Inferior parietal cortex (tissue), 1 donor: ENCODE data around the gene PLPPR3.

Experiments
- DNase-seq: peaks from one replicate; pipeline ENCODE4 v3.0.0-alpha.2; 2016; ENCODE audit errors: extremely low spot score

The PLPPR3 gene, protein sequence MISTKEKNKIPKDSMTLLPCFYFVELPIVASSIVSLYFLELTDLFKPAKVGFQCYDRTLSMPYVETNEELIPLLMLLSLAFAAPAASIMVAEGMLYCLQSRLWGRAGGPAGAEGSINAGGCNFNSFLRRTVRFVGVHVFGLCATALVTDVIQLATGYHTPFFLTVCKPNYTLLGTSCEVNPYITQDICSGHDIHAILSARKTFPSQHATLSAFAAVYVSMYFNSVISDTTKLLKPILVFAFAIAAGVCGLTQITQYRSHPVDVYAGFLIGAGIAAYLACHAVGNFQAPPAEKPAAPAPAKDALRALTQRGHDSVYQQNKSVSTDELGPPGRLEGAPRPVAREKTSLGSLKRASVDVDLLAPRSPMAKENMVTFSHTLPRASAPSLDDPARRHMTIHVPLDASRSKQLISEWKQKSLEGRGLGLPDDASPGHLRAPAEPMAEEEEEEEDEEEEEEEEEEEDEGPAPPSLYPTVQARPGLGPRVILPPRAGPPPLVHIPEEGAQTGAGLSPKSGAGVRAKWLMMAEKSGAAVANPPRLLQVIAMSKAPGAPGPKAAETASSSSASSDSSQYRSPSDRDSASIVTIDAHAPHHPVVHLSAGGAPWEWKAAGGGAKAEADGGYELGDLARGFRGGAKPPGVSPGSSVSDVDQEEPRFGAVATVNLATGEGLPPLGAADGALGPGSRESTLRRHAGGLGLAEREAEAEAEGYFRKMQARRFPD

DNA sequence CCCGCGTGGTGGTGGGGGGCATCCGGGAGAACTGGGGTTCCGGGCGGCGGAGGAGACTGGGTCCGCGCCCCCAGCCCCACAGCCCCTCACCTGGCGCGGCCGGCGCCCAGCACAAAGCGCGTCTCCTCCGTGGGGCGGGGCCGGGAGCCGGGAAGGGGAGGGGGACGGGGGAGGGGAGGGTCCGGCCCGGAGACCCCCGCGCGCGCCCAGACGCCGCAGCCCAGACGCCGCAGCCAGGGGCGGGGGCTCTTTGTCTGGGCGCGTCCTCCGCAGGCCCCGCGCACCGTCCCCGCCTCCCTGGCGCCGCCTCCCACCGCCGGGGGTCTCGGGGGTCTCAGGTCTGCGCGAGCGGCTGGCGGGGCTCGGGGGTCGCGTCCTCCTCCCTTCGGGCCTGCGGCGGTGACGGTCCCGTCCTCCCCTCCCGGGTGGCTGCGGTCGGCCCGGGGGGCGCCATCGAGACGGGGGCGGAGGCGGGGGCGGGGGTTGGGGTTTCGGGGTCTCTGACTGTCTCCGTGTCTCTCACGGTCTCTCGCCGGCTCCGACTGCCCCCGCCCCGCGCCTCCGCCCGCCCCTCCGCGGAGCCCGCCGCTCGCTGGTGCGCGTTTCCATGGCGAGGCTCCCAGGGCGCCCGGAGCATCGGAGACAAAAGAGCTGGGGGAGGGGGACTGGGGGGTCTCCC is at the start of gene PLPPR3:
TSS of gene PLPPR3 (minus strand) at position 131 of the 679 bp plus-strand sequence. CDS start 396 bp downstream, outside the sequence.
- DNase-seq: no peak

DNA sequence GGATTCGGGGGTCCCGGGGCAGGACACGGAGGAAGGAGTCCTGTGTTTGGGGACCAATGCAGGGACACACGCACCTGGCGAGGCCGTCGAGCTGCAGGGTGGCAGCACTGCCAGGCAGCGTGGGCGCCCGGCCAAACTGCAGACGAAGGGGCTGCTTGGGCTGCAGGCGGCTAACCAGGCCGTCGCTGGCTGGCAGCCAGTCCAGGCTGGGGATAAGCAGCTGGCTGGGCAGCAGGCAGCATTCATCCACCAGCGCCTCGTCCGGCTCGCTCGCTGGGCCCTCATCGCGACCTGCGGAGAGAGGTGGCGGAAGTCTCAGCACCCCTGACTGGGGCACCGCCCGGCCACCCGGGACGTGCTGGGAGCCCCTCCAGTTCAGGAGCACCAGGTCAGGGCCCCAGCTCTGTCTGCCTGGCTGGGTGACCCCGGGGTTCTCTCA is 49.2 kb upstream of the PLPPR3 start:
- DNase-seq: no peak

- no peak for DNase-seq
Measured at GRCh38 chr19:870314-870713, 48.6 kb upstream of the PLPPR3 start.

- DNase-seq: no peak
Measured at GRCh38 chr19:869245-870177, 47.8 kb upstream of the PLPPR3 start.

GRCh38 chr19:868458-869244 is 46.9 kb upstream of the PLPPR3 start:
- DNase-seq: no peak

DNA sequence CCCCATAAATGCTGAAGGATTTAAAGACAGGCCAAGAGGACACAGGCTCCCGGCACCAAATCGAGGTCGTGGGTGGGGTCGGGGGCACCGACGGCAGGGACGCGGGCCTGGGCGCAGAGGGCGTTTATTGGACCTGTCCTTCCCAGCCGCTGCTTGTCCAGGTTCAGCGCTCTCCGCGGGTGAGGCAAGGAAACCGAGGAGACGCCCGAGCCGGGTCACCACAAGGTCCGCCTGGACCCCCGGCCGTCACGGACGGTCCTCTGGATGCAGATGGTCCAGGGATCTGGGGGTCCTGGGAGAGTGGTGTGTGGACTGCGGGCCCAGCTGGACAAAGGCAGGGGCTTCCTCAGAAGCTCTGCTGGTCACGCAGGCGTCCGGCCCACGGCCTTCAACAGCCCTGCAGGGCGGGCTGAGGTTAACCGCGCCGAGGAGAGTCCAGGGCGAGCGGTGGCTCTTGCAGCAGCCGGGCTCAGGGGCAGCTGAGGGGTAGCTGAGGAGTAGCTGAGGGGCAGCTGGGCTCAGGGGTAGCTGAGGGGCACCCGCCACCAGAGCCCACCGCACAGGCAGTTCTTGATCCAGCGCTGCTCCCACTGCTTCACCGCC is 46.2 kb upstream of the PLPPR3 start:
- no peak for DNase-seq

GRCh38 chr19:867301-867793 is 45.6 kb upstream of the PLPPR3 start:
- DNase-seq: no peak

DNA sequence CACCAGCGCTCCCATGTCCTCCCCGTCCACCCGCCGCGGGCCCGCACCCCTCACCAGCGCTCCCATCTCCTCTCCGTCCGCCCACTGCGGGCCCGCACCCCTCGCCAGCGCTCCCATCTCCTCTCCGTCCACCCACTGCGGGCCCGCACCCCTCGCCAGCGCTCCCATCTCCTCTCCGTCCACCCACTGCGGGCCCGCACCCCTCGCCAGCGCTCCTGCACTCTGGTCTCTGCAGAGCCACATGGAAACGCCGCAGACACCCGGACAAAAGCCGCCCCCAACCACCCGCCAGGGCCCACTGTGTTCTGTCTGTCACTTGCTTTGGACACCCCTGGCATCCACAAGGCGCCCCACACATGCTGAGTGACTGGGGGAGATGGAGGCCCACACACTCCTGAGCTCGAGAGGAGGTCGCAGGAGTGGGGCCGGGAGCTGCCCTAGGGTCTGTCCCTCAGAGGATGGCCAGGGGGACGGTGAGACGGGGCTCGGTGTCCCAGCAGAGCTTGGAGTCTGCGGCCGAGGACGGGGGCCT is 45.1 kb upstream of the PLPPR3 start:
- DNase-seq: no peak

- no peak for DNase-seq
Measured at GRCh38 chr19:863315-863620, 41.5 kb upstream of the PLPPR3 start.

DNA sequence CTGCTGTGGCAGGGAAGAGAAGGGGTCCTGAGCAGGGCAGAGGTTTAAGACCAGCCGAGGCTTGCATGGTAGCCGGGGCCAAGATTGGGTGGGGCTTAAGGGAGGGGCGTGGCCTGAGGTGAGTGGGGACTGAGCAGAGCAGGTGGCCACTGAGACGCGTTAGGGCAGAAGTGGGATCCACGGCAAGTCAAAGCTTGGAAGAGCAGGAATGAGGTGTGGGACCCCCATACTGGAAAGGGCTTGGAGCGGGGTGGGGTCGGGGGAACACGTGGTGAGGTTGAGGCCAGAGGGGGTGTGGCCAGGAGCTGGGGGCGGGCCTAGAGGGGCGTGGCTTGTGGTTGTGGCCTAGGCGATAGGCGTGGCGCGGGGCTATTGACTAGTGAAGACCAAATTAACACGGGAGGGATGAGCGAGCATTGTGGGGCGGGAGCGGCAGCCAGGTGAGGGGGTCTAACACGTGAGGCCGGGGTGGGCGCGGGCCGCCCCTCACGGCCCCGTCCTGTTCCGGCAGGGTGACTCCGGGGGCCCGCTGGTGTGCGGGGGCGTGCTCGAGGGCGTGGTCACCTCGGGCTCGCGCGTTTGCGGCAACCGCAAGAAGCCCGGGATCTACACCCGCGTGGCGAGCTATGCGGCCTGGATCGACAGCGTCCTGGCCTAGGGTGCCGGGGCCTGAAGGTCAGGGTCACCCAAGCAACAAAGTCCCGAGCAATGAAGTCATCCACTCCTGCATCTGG is 41.0 kb upstream of the PLPPR3 start:
- DNase-seq: no peak

DNA sequence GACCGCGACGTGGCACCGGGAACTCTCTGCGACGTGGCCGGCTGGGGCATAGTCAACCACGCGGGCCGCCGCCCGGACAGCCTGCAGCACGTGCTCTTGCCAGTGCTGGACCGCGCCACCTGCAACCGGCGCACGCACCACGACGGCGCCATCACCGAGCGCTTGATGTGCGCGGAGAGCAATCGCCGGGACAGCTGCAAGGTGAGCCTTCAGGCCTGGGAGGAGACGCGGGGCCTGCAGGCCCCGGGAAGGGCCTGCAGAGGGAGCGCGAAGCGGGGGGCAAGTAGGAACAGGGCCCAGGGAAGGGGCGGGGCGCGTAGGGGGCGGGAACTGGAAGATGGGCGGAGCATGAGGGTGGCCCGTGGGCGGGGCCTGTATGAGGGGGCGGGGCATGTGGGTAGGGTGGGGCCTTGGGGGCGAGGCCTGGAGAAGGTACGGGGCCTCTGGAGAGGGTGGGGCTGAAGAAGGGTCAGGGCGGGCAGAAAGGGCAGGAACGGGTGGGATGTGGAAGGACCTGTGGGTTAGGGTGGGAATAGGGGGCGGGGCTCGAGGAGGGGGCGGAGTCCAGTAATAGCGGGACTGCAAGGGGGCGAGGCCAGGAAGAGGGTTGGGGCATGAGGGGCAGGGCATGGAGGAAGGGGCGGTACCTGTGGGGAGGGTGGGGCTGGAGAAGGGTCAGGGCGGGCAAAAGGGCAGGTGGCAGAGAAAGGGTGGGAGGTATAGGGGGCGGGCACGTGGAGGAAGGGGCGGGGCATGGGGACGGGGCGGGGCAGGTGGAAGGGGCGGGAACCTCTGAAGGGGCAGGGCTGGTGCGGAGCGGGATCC is 40.2 kb upstream of the PLPPR3 start:
- no peak for DNase-seq

DNA sequence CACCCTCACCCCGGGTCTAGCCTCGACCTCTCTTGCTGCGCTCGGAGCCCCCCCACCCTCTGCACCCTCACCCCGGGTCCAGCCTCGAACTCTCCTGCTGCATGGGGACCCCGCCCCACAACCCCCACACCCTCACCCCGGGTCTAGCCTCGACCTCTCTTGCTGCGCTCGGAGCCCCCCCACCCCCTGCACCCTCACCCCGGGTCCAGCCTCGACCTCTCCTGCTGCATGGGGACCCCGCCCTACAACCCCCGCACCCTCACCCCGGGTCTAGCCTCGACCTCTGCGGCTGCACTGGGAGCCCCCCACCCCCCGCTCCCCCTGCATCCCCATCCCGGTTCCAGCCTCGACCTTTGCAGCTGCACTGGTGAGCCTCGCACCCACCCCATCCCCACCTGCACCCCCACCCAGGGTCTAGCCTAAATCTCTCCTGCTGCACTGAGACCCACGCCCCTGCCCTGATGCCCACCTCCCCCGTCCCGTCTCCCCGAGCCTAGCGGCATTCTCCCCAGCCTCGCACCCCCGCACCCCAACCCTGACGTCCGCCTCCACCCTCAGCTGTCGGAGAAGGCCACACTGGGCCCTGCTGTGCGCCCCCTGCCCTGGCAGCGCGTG is 39.5 kb upstream of the PLPPR3 start:
- no peak for DNase-seq

- DNase-seq: no peak
Measured at GRCh38 chr19:858868-859843, 37.4 kb upstream of the PLPPR3 start, which contains the start of gene CFD. Gene CFD (plus strand): TSS chr19:859664. CDS start chr19:859690, 26 bp downstream.

DNA sequence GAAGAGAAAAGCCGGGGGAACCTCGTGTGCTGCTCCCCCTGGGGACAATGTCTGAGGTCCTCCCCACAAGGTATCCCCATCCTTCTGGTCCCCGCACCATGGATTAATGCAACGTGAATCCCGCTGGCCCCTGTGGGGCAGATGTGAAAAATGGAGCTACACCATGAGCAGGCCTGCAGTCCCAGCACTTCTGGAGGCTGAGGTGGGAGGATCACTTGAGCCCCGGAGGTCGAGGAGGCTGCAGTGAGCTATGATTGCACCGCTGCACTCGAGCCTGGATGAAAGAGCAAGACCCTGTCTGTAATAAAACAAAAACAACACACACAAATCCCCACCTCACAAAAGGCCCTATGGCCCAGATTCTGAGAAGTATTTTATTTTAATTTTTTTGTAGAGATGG is 36.5 kb upstream of the PLPPR3 start:
- DNase-seq: no peak

DNA sequence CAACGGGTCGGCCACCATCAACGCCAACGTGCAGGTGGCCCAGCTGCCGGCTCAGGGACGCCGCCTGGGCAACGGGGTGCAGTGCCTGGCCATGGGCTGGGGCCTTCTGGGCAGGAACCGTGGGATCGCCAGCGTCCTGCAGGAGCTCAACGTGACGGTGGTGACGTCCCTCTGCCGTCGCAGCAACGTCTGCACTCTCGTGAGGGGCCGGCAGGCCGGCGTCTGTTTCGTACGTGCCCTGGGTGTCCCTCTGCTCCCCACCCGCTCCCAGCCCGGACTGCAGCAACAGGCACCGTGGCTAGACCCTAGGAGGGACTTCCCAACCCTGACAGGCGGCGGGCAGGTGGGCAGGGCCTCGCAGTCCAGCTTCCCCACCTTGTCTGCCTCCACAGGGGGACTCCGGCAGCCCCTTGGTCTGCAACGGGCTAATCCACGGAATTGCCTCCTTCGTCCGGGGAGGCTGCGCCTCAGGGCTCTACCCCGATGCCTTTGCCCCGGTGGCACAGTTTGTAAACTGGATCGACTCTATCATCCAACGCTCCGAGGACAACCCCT is 33.9 kb upstream of the PLPPR3 start:
- DNase-seq: no peak

- no peak for DNase-seq
Measured at GRCh38 chr19:855142-855541, 33.4 kb upstream of the PLPPR3 start.
